ENCODE results near the gene FAM184A. TPM values are rescaled to one million over a fixed set of nuclear protein-coding genes. Genes with fewer than 3 reads are reported as not detected.

FAM184A gene
- total and polyA plus RNA-seq, 2 of the 13 experiments (the other 11 are each of a cell fraction or from before 2014, with no cell fraction given): 7.0 to 18.0 TPM

GRCh38 chr6:118967239-118967638 lies 111.2 kb downstream of the FAM184A start:
- H3K9ac ChIP-seq (ENCODE audit: insufficient read depth, low read depth, low read length): no peak overlapping the region
- no peak for FAIRE-seq
- BruUV-seq (replicated peaks): no TSS peak
- no peaks in the 10 kb centered on the region for H3K79me2 ChIP-seq (ENCODE audit: insufficient read depth, low read length)
- DNase-seq (ENCODE audit: low spot score): no peak
- no peak for ATAC-seq
- H3K4me3 ChIP-seq (replicated peaks in 1 of 3; ENCODE audit: insufficient read depth in 1 of 3, low read depth in 2 of 3, low read length in 3 of 3): no peak overlapping the region
- POLR2A ChIA-PET: no interaction called here
- no peaks in the 10 kb centered on the region for H3K9me3 ChIP-seq (ENCODE audit: low read length)
- in situ Hi-C loops (cut with HindIII; ENCODE audit: extremely low pct_ligation_motif_present, low pct_unique_long_range_greater_than_20kb) (no loop called here), intact Hi-C loops (cut with micrococcal nuclease; ENCODE audit: unreplicated experiment) (no loop called here)
- 78% methylated on average over 2 of the region's 2 CpGs for WGBS (ENCODE audit: low lambda C conversion rate)
- CTCF ChIA-PET (ENCODE audit: low intra/inter-chr PET ratio, low total read pairs): interaction anchor here (3.0 kb wide), 1 partner anchor 143 kb away, joined by 21 read pairs; no protein-coding TSS in a partner anchor
- H4K20me1 ChIP-seq (ENCODE audit: insufficient read depth, low read length): no peaks in the 10 kb centered on the region
- H3K4me1 ChIP-seq (ENCODE audit: insufficient read depth, low read length): 0 out of 2 replicates have a peak, but pooled peaks cover 7% of the 10 kb centered on the region
- H3K36me3 ChIP-seq (replicated peaks in 1 of 2; ENCODE audit: control insufficient read depth in 1 of 2, insufficient read depth in 2 of 2, low read length in 2 of 2): no peaks in the 10 kb centered on the region
- no peak overlapping the region for H3K27ac ChIP-seq (ENCODE audit: extremely low read length, insufficient read depth, low read length)
- H3K4me2 ChIP-seq (ENCODE audit: low read depth, low read length): no peak overlapping the region
- TF ChIP-seq ZNF879 (CRISPR knock-in tag; IDR thresholded peaks at IDR 0.05): no peak
- peak; percentile 94 for TF ChIP-seq ATF7 (IDR thresholded peaks at IDR 0.05)
- TF ChIP-seq ATF7 (CRISPR knock-in tag; IDR thresholded peaks at IDR 0.05): no peak
- TF ChIP-seq CREB1 (IDR thresholded peaks at IDR 0.05): peak; percentile 79
- no peak for TF ChIP-seq CREB1 (CRISPR knock-in tag; IDR thresholded peaks at IDR 0.05)
- no peak overlapping the region for H2AFZ ChIP-seq (ENCODE audit: low read length)
- no peaks in the 10 kb centered on the region for H3K27me3 ChIP-seq (ENCODE audit: control insufficient read depth in 1 of 2, insufficient read depth in 2 of 2, low read length in 2 of 2)

GRCh38 chr6:118965843-118966370 lies 112.6 kb downstream of the FAM184A start:
- Histone ChIP-seq H3K9ac (ENCODE audit: insufficient read depth, low read depth, low read length) (no peak overlapping the region), H3K36me3 (replicated peaks in 1 of 2; ENCODE audit: control insufficient read depth in 1 of 2, insufficient read depth in 2 of 2, low read length in 2 of 2) (no peaks in the 10 kb centered on the region), H4K20me1 (ENCODE audit: insufficient read depth, low read length) (no peaks in the 10 kb centered on the region), H3K4me3 (replicated peaks in 1 of 3; ENCODE audit: insufficient read depth in 1 of 3, low read depth in 2 of 3, low read length in 3 of 3) (no peak overlapping the region), H3K4me1 (ENCODE audit: insufficient read depth, low read length) (0 out of 2 replicates have a peak, but pooled peaks cover 7% of the 10 kb centered on the region), H3K27me3 (ENCODE audit: control insufficient read depth in 1 of 2, insufficient read depth in 2 of 2, low read length in 2 of 2) (no peaks in the 10 kb centered on the region), H3K27ac (ENCODE audit: extremely low read length, insufficient read depth, low read length) (no peak overlapping the region), H3K9me3 (ENCODE audit: low read length) (no peaks in the 10 kb centered on the region), H2AFZ (ENCODE audit: low read length) (no peak overlapping the region), H3K79me2 (ENCODE audit: insufficient read depth, low read length) (no peaks in the 10 kb centered on the region), H3K4me2 (ENCODE audit: low read depth, low read length) (no peak overlapping the region)
- TF ChIP-seq ZSCAN5A (CRISPR knock-in tag; IDR thresholded peaks at IDR 0.05; ENCODE audit: borderline replicate concordance): no peak
- TF ChIP-seq ZBED4 (CRISPR knock-in tag; IDR thresholded peaks at IDR 0.05; ENCODE audit: borderline replicate concordance): no peak
- in situ Hi-C loops (cut with HindIII; ENCODE audit: extremely low pct_ligation_motif_present, low pct_unique_long_range_greater_than_20kb): no loop called here
- ChIA-PET POLR2A (no interaction called here), CTCF (ENCODE audit: low intra/inter-chr PET ratio, low total read pairs) (no interaction called here)
- WGBS (ENCODE audit: low lambda C conversion rate): 70% methylated on average over 2 of the region's 2 CpGs
- ATAC-seq (no peak), FAIRE-seq (no peak), DNase-seq (ENCODE audit: low spot score) (no peak)
- intact Hi-C loops (cut with micrococcal nuclease; ENCODE audit: unreplicated experiment): no loop called here
- no TSS peak for BruUV-seq (replicated peaks)
